RWPE2 (cell line): Measurements from ENCODE around the gene PDE4D.
A peak's percentile ranks its signal among the peaks of the same experiment; 100 is the strongest.

Experiments
- ATAC-seq: fragments of 200-7000 bp; cut with Tn5 transposase; 3 replicates; pipeline ENCODE4 v1.9.1; 2021; ENCODE audit warnings: low read depth
- DNase-seq: peaks from one replicate; pipeline ENCODE4 v3.0.0-alpha.2; 2020; ENCODE audit warnings: low spot score
- H3K27ac ChIP-seq: fragments of 450-650 bp; 2 replicates; pipeline ENCODE4 v1.5.1; 2017; ENCODE audit warnings: mild to moderate bottlenecking; ENCODE audit not compliant: poor library complexity, severe bottlenecking
- H3K27me3 ChIP-seq: fragments of 250-450 bp; sonication (Bioruptor Pico); 2 replicates; pipeline ENCODE4 v1.5.1; 2021; ENCODE audit warnings: mild to moderate bottlenecking, moderate library complexity; ENCODE audit not compliant: insufficient read depth, poor library complexity, severe bottlenecking
- H3K36me3 ChIP-seq: fragments of 250-450 bp; sonication (Bioruptor Pico); 2 replicates; pipeline ENCODE4 v1.5.1; 2020; ENCODE audit warnings: low read depth, mild to moderate bottlenecking, moderate library complexity
- H3K4me1 ChIP-seq: fragments of 250-450 bp; sonication (Bioruptor Pico); 2 replicates; pipeline ENCODE4 v1.5.1; 2021; ENCODE audit warnings: mild to moderate bottlenecking, moderate library complexity; ENCODE audit not compliant: insufficient read depth, poor library complexity, severe bottlenecking
- H3K4me3 ChIP-seq: fragments of 250-450 bp; sonication (Bioruptor Pico); 2 replicates; pipeline ENCODE4 v1.5.1; 2021; ENCODE audit warnings: mild to moderate bottlenecking, moderate library complexity; ENCODE audit not compliant: severe bottlenecking
- H3K9me3 ChIP-seq: fragments of 250-450 bp; sonication (Bioruptor Pico); 2 replicates; pipeline ENCODE4 v1.5.1; 2021; ENCODE audit warnings: mild to moderate bottlenecking, moderate library complexity; ENCODE audit not compliant: severe bottlenecking
- CTCF ChIP-seq: fragments of 450-650 bp; IDR thresholded peaks from one replicate; pipeline ENCODE4 v1.5.1; 2017; ENCODE audit warnings: mild to moderate bottlenecking, moderate library complexity; ENCODE audit not compliant: poor library complexity, severe bottlenecking

Gene PDE4D

GRCh38 chr5:59790776-59791475 is 102.6 kb downstream of the PDE4D start:
- H3K4me1 ChIP-seq, result peaks cover 60% of the 10 kb centered on the region
- no peak overlapping the region for H3K4me3 ChIP-seq
- no peaks in the 10 kb centered on the region for H3K36me3 ChIP-seq
- ATAC-seq (no peak), DNase-seq (no peak)
- TF ChIP-seq CTCF, result no peak
- H3K9me3 ChIP-seq, result no peaks in the 10 kb centered on the region
- H3K27ac ChIP-seq, result peak overlapping the region; percentile 80
- H3K27me3 ChIP-seq, result no peaks in the 10 kb centered on the region

- Histone ChIP-seq H3K36me3 (no peaks in the 10 kb centered on the region), H3K27me3 (no peaks in the 10 kb centered on the region), H3K4me3 (no peak overlapping the region), H3K9me3 (no peaks in the 10 kb centered on the region), H3K27ac (peak overlapping the region; percentile 80), H3K4me1 (peaks cover 66% of the 10 kb centered on the region)
- ATAC-seq (peak; percentile 37; the same call in 2 of the 3 replicates), DNase-seq (no peak)
- no peak for TF ChIP-seq CTCF
Measured at GRCh38 chr5:59790376-59790775, 103.2 kb downstream of the PDE4D start.

GRCh38 chr5:59789894-59790293 is 103.6 kb downstream of the PDE4D start:
- DNase-seq (no peak), ATAC-seq (no peak)
- Histone ChIP-seq H3K36me3 (no peaks in the 10 kb centered on the region), H3K4me1 (peaks cover 70% of the 10 kb centered on the region), H3K4me3 (no peak overlapping the region), H3K27me3 (no peaks in the 10 kb centered on the region), H3K9me3 (no peaks in the 10 kb centered on the region), H3K27ac (peak overlapping the region; percentile 80)
- TF ChIP-seq CTCF, result no peak

- TF ChIP-seq CTCF, result no peak
Measured at GRCh38 chr5:59789197-59789596, 104.3 kb downstream of the PDE4D start.

GRCh38 chr5:59786334-59786805 is 107.2 kb downstream of the PDE4D start:
- Histone ChIP-seq H3K27ac (peak overlapping the region; percentile 95), H3K9me3 (no peaks in the 10 kb centered on the region), H3K36me3 (no peaks in the 10 kb centered on the region), H3K4me1 (peaks cover 50% of the 10 kb centered on the region), H3K4me3 (no peak overlapping the region), H3K27me3 (no peaks in the 10 kb centered on the region)
- TF ChIP-seq CTCF, result no peak
- peak; percentile 91 for ATAC-seq
- peak; percentile 77 for DNase-seq

More at GRCh38 chr5:59789197-59789596, 104.3 kb downstream of the PDE4D start:
- ATAC-seq (no peak), DNase-seq (no peak)
- Histone ChIP-seq H3K27ac (peak overlapping the region; percentile 80), H3K4me1 (peaks cover 70% of the 10 kb centered on the region), H3K36me3 (no peaks in the 10 kb centered on the region), H3K9me3 (no peaks in the 10 kb centered on the region), H3K4me3 (no peak overlapping the region), H3K27me3 (no peaks in the 10 kb centered on the region)
